Activated CD8-positive, alpha-beta memory T cell treated with anti-CD3 and anti-CD28 coated beads, Interleukin-2, amount 10 ng/mL, durations not matched to agents 7 days and 5 days (primary cell): ENCODE results near the gene JMY. TPM values are rescaled to one million over a fixed set of nuclear protein-coding genes. Genes with fewer than 3 reads are reported as not detected.

Experiments used
- ATAC-seq: fragments of 150-1000 bp; cut with Tn5 transposase; one replicate; pipeline ENCODE4 v1.10.0; 2021; ENCODE audit warnings: moderate library complexity
- CTCF ChIA-PET: fragments of 350-600 bp; sonication (Branson Sonifier 250); formaldehyde crosslinking; loops from one replicate; lab custom pipeline; 2021; ENCODE audit warnings: antibody characterized with exemption; lab: Charles Lee
- DNase-seq: peaks from one replicate; pipeline ENCODE4 v3.0.0-alpha.2; 2020
- H3K27ac Mint-ChIP-seq: one replicate; pipeline ENCODE4 v1.8.0; 2021; ENCODE audit warnings: mild to moderate bottlenecking, mixed read lengths
- H3K27me3 Mint-ChIP-seq: one replicate; pipeline ENCODE4 v1.8.0; 2021; ENCODE audit warnings: mixed read lengths
- H3K36me3 Mint-ChIP-seq: one replicate; pipeline ENCODE4 v1.8.0; 2021; ENCODE audit warnings: mild to moderate bottlenecking, mixed read lengths
- H3K4me1 Mint-ChIP-seq: one replicate; pipeline ENCODE4 v1.8.0; 2021; ENCODE audit warnings: mixed read lengths
- H3K4me3 Mint-ChIP-seq: one replicate; pipeline ENCODE4 v1.8.0; 2021; ENCODE audit warnings: mild to moderate bottlenecking, moderate library complexity, mixed read lengths
- H3K9me3 Mint-ChIP-seq: one replicate; pipeline ENCODE4 v1.8.0; 2022; ENCODE audit warnings: low read depth, mixed read lengths
- total RNA-seq, 2 experiments: library from RNA; stranded (reverse); gene quantifications; one replicate each; pipeline ENCODE4 v1.2.3, GENCODE V29; 2021

JMY gene
- total RNA-seq, 2 experiments from 2014 or later = 5.1 to 6.1 TPM

- H3K27ac Mint-ChIP-seq = no peak overlapping the region
- H3K4me1 Mint-ChIP-seq = peaks cover 17% of the 10 kb centered on the region
- CTCF ChIA-PET = no interaction called here
- H3K9me3 Mint-ChIP-seq = no peaks in the 10 kb centered on the region
- ATAC-seq (no peak), DNase-seq (no peak)
- H3K36me3 Mint-ChIP-seq = peaks cover 4% of the 10 kb centered on the region
- H3K4me3 Mint-ChIP-seq = no peak overlapping the region
- no peaks in the 10 kb centered on the region for H3K27me3 Mint-ChIP-seq
Measured at GRCh38 chr5:79224286-79224984, 11.5 kb upstream of the JMY start.

- no peak for DNase-seq
- H3K27me3 Mint-ChIP-seq = no peaks in the 10 kb centered on the region
Measured at GRCh38 chr5:79225026-79225425, 10.9 kb upstream of the JMY start.

GRCh38 chr5:79225441-79225840, 10.5 kb upstream of the JMY start:
- Mint-ChIP-seq H3K9me3 (no peaks in the 10 kb centered on the region), H3K4me3 (no peak overlapping the region), H3K36me3 (peaks cover 5% of the 10 kb centered on the region), H3K4me1 (peaks cover 23% of the 10 kb centered on the region), H3K27ac (no peak overlapping the region), H3K27me3 (no peaks in the 10 kb centered on the region)
- ATAC-seq (no peak), DNase-seq (no peak)
- CTCF ChIA-PET = interaction anchor here (0.8 kb wide), 1 partner anchor 11 kb away, joined by 3 read pairs; the partner anchor contains the start of gene JMY

More at GRCh38 chr5:79225026-79225425, 10.9 kb upstream of the JMY start:
- no peak overlapping the region for H3K4me3 Mint-ChIP-seq
- CTCF ChIA-PET = no interaction called here
- H3K27ac Mint-ChIP-seq = no peak overlapping the region
- H3K9me3 Mint-ChIP-seq = no peaks in the 10 kb centered on the region
- H3K4me1 Mint-ChIP-seq = peaks cover 22% of the 10 kb centered on the region
- peaks cover 5% of the 10 kb centered on the region for H3K36me3 Mint-ChIP-seq
- no peak for ATAC-seq

- peaks cover 21% of the 10 kb centered on the region for H3K4me1 Mint-ChIP-seq
- CTCF ChIA-PET = no interaction called here
- H3K4me3 Mint-ChIP-seq = no peak overlapping the region
- H3K9me3 Mint-ChIP-seq = no peaks in the 10 kb centered on the region
- H3K27me3 Mint-ChIP-seq = no peaks in the 10 kb centered on the region
- ATAC-seq (no peak), DNase-seq (no peak)
- H3K27ac Mint-ChIP-seq = no peak overlapping the region
- H3K36me3 Mint-ChIP-seq = peaks cover 5% of the 10 kb centered on the region
Measured at GRCh38 chr5:79227484-79228025, 8.4 kb upstream of the JMY start.

- Mint-ChIP-seq H3K27me3 (no peaks in the 10 kb centered on the region), H3K27ac (peak overlapping the region; percentile 68), H3K9me3 (no peaks in the 10 kb centered on the region), H3K4me1 (peaks cover 20% of the 10 kb centered on the region), H3K36me3 (peaks cover 2% of the 10 kb centered on the region), H3K4me3 (no peak overlapping the region)
- CTCF ChIA-PET = interaction anchor here (0.6 to 1.0 kb wide), 2 partner anchors 244 to 1222 kb away, joined by 3 to 4 read pairs; partner anchors contain the start of gene ARSB
- peak; percentile 83 for ATAC-seq
- peak; percentile 68 for DNase-seq
Measured at GRCh38 chr5:79229357-79230174, 6.4 kb upstream of the JMY start.

- Mint-ChIP-seq H3K9me3 (no peaks in the 10 kb centered on the region), H3K4me3 (peak overlapping the region; percentile 93), H3K27ac (peak overlapping the region; percentile 91), H3K27me3 (no peaks in the 10 kb centered on the region), H3K36me3 (no peaks in the 10 kb centered on the region), H3K4me1 (peaks cover 17% of the 10 kb centered on the region)
- ATAC-seq (no peak), DNase-seq (no peak)
- CTCF ChIA-PET = interaction anchor here (1.3 kb wide), 1 partner anchor 35 kb away, joined by 3 read pairs; no protein-coding TSS in a partner anchor
Measured at GRCh38 chr5:79235261-79235633, 684 bp upstream of the JMY start.

- Mint-ChIP-seq H3K9me3 (no peaks in the 10 kb centered on the region), H3K4me1 (peaks cover 27% of the 10 kb centered on the region), H3K27me3 (no peaks in the 10 kb centered on the region), H3K27ac (peak overlapping the region; percentile 90), H3K4me3 (peak overlapping the region; percentile 93), H3K36me3 (peaks cover 2% of the 10 kb centered on the region)
- CTCF ChIA-PET = interaction anchor here (0.8 to 1.9 kb wide), 2 partner anchors 11 to 13 kb away, joined by 3 to 4 read pairs; no protein-coding TSS in a partner anchor
- DNase-seq (peak; percentile 55), ATAC-seq (peak; percentile 40)
Measured at GRCh38 chr5:79236362-79236969, 535 bp downstream of the JMY start.

GRCh38 chr5:79236970-79237739, 1.2 kb downstream of the JMY start:
- Mint-ChIP-seq H3K4me3 (peak overlapping the region; percentile 93), H3K9me3 (no peaks in the 10 kb centered on the region), H3K27ac (peak overlapping the region; percentile 90), H3K36me3 (peaks cover 2% of the 10 kb centered on the region), H3K27me3 (no peaks in the 10 kb centered on the region), H3K4me1 (peaks cover 34% of the 10 kb centered on the region)
- DNase-seq (peak; percentile 64), ATAC-seq (peak; percentile 37)
- CTCF ChIA-PET = interaction anchor here (0.8 to 1.9 kb wide), 2 partner anchors 12 to 104 kb away, joined by 4 read pairs; no protein-coding TSS in a partner anchor

- ATAC-seq (peak; percentile 1), DNase-seq (no peak)
- H3K27ac Mint-ChIP-seq = peak overlapping the region; percentile 90
- peaks cover 2% of the 10 kb centered on the region for H3K36me3 Mint-ChIP-seq
- H3K27me3 Mint-ChIP-seq = no peaks in the 10 kb centered on the region
- peak overlapping the region; percentile 93 for H3K4me3 Mint-ChIP-seq
- peaks cover 41% of the 10 kb centered on the region for H3K4me1 Mint-ChIP-seq
- CTCF ChIA-PET = interaction anchor here (0.8 to 1.9 kb wide), 2 partner anchors 11 to 105 kb away, joined by 4 read pairs; no protein-coding TSS in a partner anchor
- H3K9me3 Mint-ChIP-seq = no peaks in the 10 kb centered on the region
Measured at GRCh38 chr5:79237740-79238560, 2.0 kb downstream of the JMY start.

GRCh38 chr5:79240561-79240960, 4.6 kb downstream of the JMY start:
- CTCF ChIA-PET = interaction anchor here (1.5 kb wide), 2 partner anchors 16 to 107 kb away, joined by 4 read pairs; no protein-coding TSS in a partner anchor
- ATAC-seq (no peak), DNase-seq (no peak)
- peaks cover 55% of the 10 kb centered on the region for H3K4me1 Mint-ChIP-seq
- peaks cover 2% of the 10 kb centered on the region for H3K36me3 Mint-ChIP-seq
- peak overlapping the region; percentile 14 for H3K27ac Mint-ChIP-seq
- H3K4me3 Mint-ChIP-seq = no peak overlapping the region
- H3K9me3 Mint-ChIP-seq = no peaks in the 10 kb centered on the region
- H3K27me3 Mint-ChIP-seq = no peaks in the 10 kb centered on the region

- DNase-seq = no peak
- ATAC-seq = no peak
- peaks cover 2% of the 10 kb centered on the region for H3K36me3 Mint-ChIP-seq
- peaks cover 59% of the 10 kb centered on the region for H3K4me1 Mint-ChIP-seq
- H3K27me3 Mint-ChIP-seq = no peaks in the 10 kb centered on the region
- H3K27ac Mint-ChIP-seq = peak overlapping the region; percentile 35
- no peaks in the 10 kb centered on the region for H3K9me3 Mint-ChIP-seq
- H3K4me3 Mint-ChIP-seq = peak overlapping the region; percentile 34
- CTCF ChIA-PET = no interaction called here
Measured at GRCh38 chr5:79241535-79241979, 5.6 kb downstream of the JMY start.
